Measurements from ENCODE around the gene SUCLG1. TPM values are rescaled to one million over a fixed set of nuclear protein-coding genes. Genes with fewer than 3 reads are reported as not detected.

The SUCLG1 gene
- total RNA-seq, 1 donor from 2014 or later = 23.2 TPM

Other genes starting within 250 kb of the SUCLG1 start
- gene DNAH6, start 57.2 kb upstream of the SUCLG1 start, total RNA-seq = not detected

All from ascending aorta (tissue), 1 donor.